ENCODE measurements around the gene LRRC1. TPM values are rescaled to one million over a fixed set of nuclear protein-coding genes. Genes with fewer than 3 reads are reported as not detected.

Gene LRRC1
- total and polyA plus RNA-seq, 2 of the 13 experiments (the other 11 are each of a cell fraction or from before 2014, with no cell fraction given), result 15.6 to 27.7 TPM

GRCh38 chr6:53829698-53830221 lies 35.0 kb downstream of the LRRC1 start (continued):
- peak in 1 of 2 experiments; percentile 6; a peak in 1 of 4 replicates for TF ChIP-seq EP300 (IDR thresholded peaks at IDR 0.05; ENCODE audit: low read depth in 2 of 2, low read length in 2 of 2)
- no peak for TF ChIP-seq EP300 (CRISPR knock-in tag; IDR thresholded peaks at IDR 0.05; ENCODE audit: borderline replicate concordance)
- no peak; the same call in 1 of the 2 replicates for TF ChIP-seq PHF21A (CRISPR knock-in tag; IDR thresholded peaks at IDR 0.05)
- TF ChIP-seq ZNF703 (CRISPR knock-in tag; IDR thresholded peaks at IDR 0.05; ENCODE audit: borderline replicate concordance), result no peak
- no peak for TF ChIP-seq ZNF563 (CRISPR knock-in tag; IDR thresholded peaks at IDR 0.05)
- no peak for TF ChIP-seq LCORL (IDR thresholded peaks at IDR 0.05)
- peak; percentile 54; the same call in 1 of the 2 replicates for TF ChIP-seq LCORL (CRISPR knock-in tag; IDR thresholded peaks at IDR 0.05)
- no peak; the same call in 1 of the 2 replicates for TF ChIP-seq TARDBP (CRISPR knock-in tag; IDR thresholded peaks at IDR 0.05)
- no peak for TF ChIP-seq GMEB2 (CRISPR knock-in tag; IDR thresholded peaks at IDR 0.05; ENCODE audit: low read depth)
- TF ChIP-seq ZNF792 (CRISPR knock-in tag; IDR thresholded peaks at IDR 0.05), result no peak
- no peak for TF ChIP-seq NRL (CRISPR knock-in tag; IDR thresholded peaks at IDR 0.05; ENCODE audit: borderline replicate concordance)
- no peak for TF ChIP-seq ZFP1 (CRISPR knock-in tag; IDR thresholded peaks at IDR 0.05)
- TF ChIP-seq, protein P1, sequence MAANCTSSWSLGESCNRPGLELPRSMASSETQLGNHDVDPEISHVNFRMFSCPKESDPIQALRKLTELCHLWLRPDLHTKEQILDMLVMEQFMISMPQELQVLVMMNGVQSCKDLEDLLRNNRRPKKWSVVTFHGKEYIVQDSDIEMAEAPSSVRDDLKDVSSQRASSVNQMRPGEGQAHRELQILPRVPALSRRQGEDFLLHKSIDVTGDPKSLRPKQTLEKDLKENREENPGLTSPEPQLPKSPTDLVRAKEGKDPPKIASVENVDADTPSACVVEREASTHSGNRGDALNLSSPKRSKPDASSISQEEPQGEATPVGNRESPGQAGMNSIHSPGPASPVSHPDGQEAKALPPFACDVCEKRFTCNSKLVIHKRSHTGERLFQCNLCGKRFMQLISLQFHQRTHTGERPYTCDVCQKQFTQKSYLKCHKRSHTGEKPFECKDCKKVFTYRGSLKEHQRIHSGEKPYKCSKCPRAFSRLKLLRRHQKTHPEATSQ (CRISPR knock-in tag; IDR thresholded peaks at IDR 0.05; ENCODE audit: borderline replicate concordance), result peak; percentile 66; the same call in 1 of the 2 replicates
- no peak for TF ChIP-seq MATR3 (CRISPR knock-in tag; IDR thresholded peaks at IDR 0.05)
- TF ChIP-seq REXO4 (CRISPR knock-in tag; IDR thresholded peaks at IDR 0.05; ENCODE audit: borderline replicate concordance), result no peak
- TF ChIP-seq, protein P2, sequence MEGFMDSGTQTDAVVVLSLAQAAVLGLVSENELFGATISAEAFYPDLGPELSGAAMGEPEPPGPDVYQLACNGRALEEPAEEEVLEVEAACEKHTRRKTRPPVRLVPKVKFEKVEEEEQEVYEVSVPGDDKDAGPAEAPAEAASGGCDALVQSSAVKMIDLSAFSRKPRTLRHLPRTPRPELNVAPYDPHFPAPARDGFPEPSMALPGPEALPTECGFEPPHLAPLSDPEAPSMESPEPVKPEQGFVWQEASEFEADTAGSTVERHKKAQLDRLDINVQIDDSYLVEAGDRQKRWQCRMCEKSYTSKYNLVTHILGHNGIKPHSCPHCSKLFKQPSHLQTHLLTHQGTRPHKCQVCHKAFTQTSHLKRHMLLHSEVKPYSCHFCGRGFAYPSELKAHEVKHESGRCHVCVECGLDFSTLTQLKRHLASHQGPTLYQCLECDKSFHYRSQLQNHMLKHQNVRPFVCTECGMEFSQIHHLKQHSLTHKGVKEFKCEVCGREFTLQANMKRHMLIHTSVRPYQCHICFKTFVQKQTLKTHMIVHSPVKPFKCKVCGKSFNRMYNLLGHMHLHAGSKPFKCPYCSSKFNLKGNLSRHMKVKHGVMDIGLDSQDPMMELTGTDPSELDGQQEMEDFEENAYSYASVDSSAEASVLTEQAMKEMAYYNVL (CRISPR knock-in tag; IDR thresholded peaks at IDR 0.05; ENCODE audit: borderline replicate concordance), result no peak
- TF ChIP-seq E2F1 (CRISPR knock-in tag; IDR thresholded peaks at IDR 0.05), result no peak
- no peak for TF ChIP-seq CTCF (CRISPR knock-in tag; IDR thresholded peaks at IDR 0.05)
- TF ChIP-seq, protein P3, sequence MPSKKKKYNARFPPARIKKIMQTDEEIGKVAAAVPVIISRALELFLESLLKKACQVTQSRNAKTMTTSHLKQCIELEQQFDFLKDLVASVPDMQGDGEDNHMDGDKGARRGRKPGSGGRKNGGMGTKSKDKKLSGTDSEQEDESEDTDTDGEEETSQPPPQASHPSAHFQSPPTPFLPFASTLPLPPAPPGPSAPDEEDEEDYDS (CRISPR knock-in tag; IDR thresholded peaks at IDR 0.05), result no peak
- TF ChIP-seq ZNF891 (CRISPR knock-in tag; IDR thresholded peaks at IDR 0.05), result no peak
- TF ChIP-seq ZNF83 (CRISPR knock-in tag; IDR thresholded peaks at IDR 0.05; ENCODE audit: borderline replicate concordance), result no peak
- no peak for TF ChIP-seq KLF15 (CRISPR knock-in tag; IDR thresholded peaks at IDR 0.05; ENCODE audit: borderline replicate concordance)

Measured in HepG2 (cell line).